ENCODE results near the gene ZNF219.

Gene ZNF219

GRCh38 chr14:21098892-21099595, 589 bp upstream of the ZNF219 start:
- Histone ChIP-seq H4K8ac (ENCODE audit: low read length) (peak overlapping the region; percentile 72), H3K4ac (ENCODE audit: low read depth in 1 of 2, low read length in 2 of 2) (peak overlapping the region in 1 of 2 experiments; percentile 14), H2AFZ (ENCODE audit: low read depth, low read length) (peak overlapping the region; percentile 42), H3K9me3 (ENCODE audit: control insufficient read depth, low read length) (no peaks in the 10 kb centered on the region), H3K9ac (ENCODE audit: low read length) (peak overlapping the region; percentile 92), H2BK15ac (ENCODE audit: low read depth, poor library complexity, severe bottlenecking) (no peak overlapping the region), H3K27me3 (ENCODE audit: control insufficient read depth in 1 of 2, insufficient read depth in 1 of 2, low read length in 2 of 2) (no peaks in the 10 kb centered on the region), H2BK120ac (ENCODE audit: low read depth, low read length) (no peak overlapping the region), H4K91ac (ENCODE audit: low read length) (no peak overlapping the region), H3K27ac (ENCODE audit: low read length, poor library complexity, severe bottlenecking) (peak overlapping the region; percentile 86), H3K14ac (ENCODE audit: low read length in 2 of 2) (no peak overlapping the region), H3K4me2 (ENCODE audit: low read length, poor library complexity, severe bottlenecking) (peak overlapping the region; percentile 78), H2BK12ac (ENCODE audit: low read length in 2 of 2) (peak overlapping the region in 1 of 2 experiments; percentile 47), H3K23ac (ENCODE audit: low read length in 2 of 2) (no peak overlapping the region), H2BK5ac (ENCODE audit: low read depth, low read length, poor library complexity, severe bottlenecking) (no peak overlapping the region), H2AK5ac (ENCODE audit: low read length, severe bottlenecking) (no peak overlapping the region), H3K18ac (ENCODE audit: low read depth in 1 of 2, low read length in 2 of 2) (no peak overlapping the region), H3K36me3 (ENCODE audit: control insufficient read depth in 1 of 2, insufficient read depth in 2 of 2, low read depth in 1 of 2, low read length in 2 of 2) (no peaks in the 10 kb centered on the region), H3K4me3 (ENCODE audit: insufficient read depth in 1 of 2, low read depth in 1 of 2, low read length in 2 of 2) (peak overlapping the region; percentile 62 to 84), H3K79me1 (replicated peaks; ENCODE audit: low read length, poor library complexity, severe bottlenecking) (peaks cover 12% of the 10 kb centered on the region), H3K4me1 (ENCODE audit: control insufficient read depth, insufficient read depth, low read depth, low read length) (peaks cover 24% of the 10 kb centered on the region)
- WGBS = 45% methylated on average over 9 of the region's 16 CpGs
- no peak for DNase-seq

GRCh38 chr14:21097636-21098075, 799 bp downstream of the ZNF219 start:
- peaks cover 29% of the 10 kb centered on the region for H3K4me1 ChIP-seq (ENCODE audit: control insufficient read depth, insufficient read depth, low read depth, low read length)
- H4K91ac ChIP-seq (ENCODE audit: low read length) = no peak overlapping the region
- DNase-seq = no peak
- no peaks in the 10 kb centered on the region for H3K27me3 ChIP-seq (ENCODE audit: control insufficient read depth in 1 of 2, insufficient read depth in 1 of 2, low read length in 2 of 2)
- peak overlapping the region; percentile 9 for H2AK5ac ChIP-seq (ENCODE audit: low read length, severe bottlenecking)
- H3K18ac ChIP-seq (ENCODE audit: low read depth in 1 of 2, low read length in 2 of 2) = no peak overlapping the region
- no peak overlapping the region for H3K23ac ChIP-seq (ENCODE audit: low read length in 2 of 2)
- H2BK5ac ChIP-seq (ENCODE audit: low read depth, low read length, poor library complexity, severe bottlenecking) = no peak overlapping the region
- 9% methylated on average over 10 of the region's 19 CpGs for WGBS
- H3K14ac ChIP-seq (ENCODE audit: low read length in 2 of 2) = no peak overlapping the region
- H3K79me1 ChIP-seq (replicated peaks; ENCODE audit: low read length, poor library complexity, severe bottlenecking) = peaks cover 15% of the 10 kb centered on the region
- H3K9me3 ChIP-seq (ENCODE audit: control insufficient read depth, low read length) = no peaks in the 10 kb centered on the region
- H2BK120ac ChIP-seq (ENCODE audit: low read depth, low read length) = peak overlapping the region; percentile 49
- no peak overlapping the region for H2BK15ac ChIP-seq (ENCODE audit: low read depth, poor library complexity, severe bottlenecking)
- peak overlapping the region; percentile 58 to 70 for H3K4me3 ChIP-seq (ENCODE audit: insufficient read depth in 1 of 2, low read depth in 1 of 2, low read length in 2 of 2)
- H2AFZ ChIP-seq (ENCODE audit: low read depth, low read length) = no peak overlapping the region
- no peak overlapping the region for H2BK12ac ChIP-seq (ENCODE audit: low read length in 2 of 2)
- peak overlapping the region; percentile 88 for H3K27ac ChIP-seq (ENCODE audit: low read length, poor library complexity, severe bottlenecking)
- H4K8ac ChIP-seq (ENCODE audit: low read length) = no peak overlapping the region
- H3K4me2 ChIP-seq (ENCODE audit: low read length, poor library complexity, severe bottlenecking) = peak overlapping the region; percentile 70
- peaks cover 6 to 7% of the 10 kb centered on the region in 2 experiments for H3K36me3 ChIP-seq (ENCODE audit: control insufficient read depth in 1 of 2, insufficient read depth in 2 of 2, low read depth in 1 of 2, low read length in 2 of 2)
- H3K9ac ChIP-seq (ENCODE audit: low read length) = peak overlapping the region; percentile 47
- H3K4ac ChIP-seq (ENCODE audit: low read depth in 1 of 2, low read length in 2 of 2) = no peak overlapping the region

- DNase-seq = no peak
- H3K79me1 ChIP-seq (replicated peaks; ENCODE audit: low read length, poor library complexity, severe bottlenecking) = peaks cover 12% of the 10 kb centered on the region
- WGBS = 56% methylated on average over 10 of the region's 10 CpGs
Observed at GRCh38 chr14:21096978-21097635, 1.3 kb downstream of the ZNF219 start.

GRCh38 chr14:21096438-21096837, 2.0 kb downstream of the ZNF219 start:
- Histone ChIP-seq H2BK15ac (ENCODE audit: low read depth, poor library complexity, severe bottlenecking) (no peak overlapping the region), H3K9me3 (ENCODE audit: control insufficient read depth, low read length) (no peaks in the 10 kb centered on the region), H4K8ac (ENCODE audit: low read length) (no peak overlapping the region), H3K27ac (ENCODE audit: low read length, poor library complexity, severe bottlenecking) (peak overlapping the region; percentile 88), H3K4ac (ENCODE audit: low read depth in 1 of 2, low read length in 2 of 2) (no peak overlapping the region), H3K18ac (ENCODE audit: low read depth in 1 of 2, low read length in 2 of 2) (no peak overlapping the region), H3K79me1 (replicated peaks; ENCODE audit: low read length, poor library complexity, severe bottlenecking) (peaks cover 9% of the 10 kb centered on the region), H4K91ac (ENCODE audit: low read length) (no peak overlapping the region), H3K4me2 (ENCODE audit: low read length, poor library complexity, severe bottlenecking) (peak overlapping the region; percentile 36), H2BK120ac (ENCODE audit: low read depth, low read length) (no peak overlapping the region), H3K23ac (ENCODE audit: low read length in 2 of 2) (no peak overlapping the region), H2AK5ac (ENCODE audit: low read length, severe bottlenecking) (peak overlapping the region; percentile 21), H3K4me1 (ENCODE audit: control insufficient read depth, insufficient read depth, low read depth, low read length) (peaks cover 28% of the 10 kb centered on the region), H2AFZ (ENCODE audit: low read depth, low read length) (no peak overlapping the region), H3K9ac (ENCODE audit: low read length) (peak overlapping the region; percentile 32), H2BK12ac (ENCODE audit: low read length in 2 of 2) (no peak overlapping the region), H3K36me3 (ENCODE audit: control insufficient read depth in 1 of 2, insufficient read depth in 2 of 2, low read depth in 1 of 2, low read length in 2 of 2) (peaks cover 9 to 19% of the 10 kb centered on the region in 2 experiments), H3K4me3 (ENCODE audit: insufficient read depth in 1 of 2, low read depth in 1 of 2, low read length in 2 of 2) (peak overlapping the region in 1 of 2 experiments; percentile 33), H3K14ac (ENCODE audit: low read length in 2 of 2) (no peak overlapping the region), H3K27me3 (ENCODE audit: control insufficient read depth in 1 of 2, insufficient read depth in 1 of 2, low read length in 2 of 2) (no peaks in the 10 kb centered on the region), H2BK5ac (ENCODE audit: low read depth, low read length, poor library complexity, severe bottlenecking) (no peak overlapping the region)
- DNase-seq = no peak
- WGBS = 80% methylated on average over 2 of the region's 3 CpGs

More at GRCh38 chr14:21096978-21097635, 1.3 kb downstream of the ZNF219 start:
- Histone ChIP-seq H2AFZ (ENCODE audit: low read depth, low read length) (no peak overlapping the region), H3K27me3 (ENCODE audit: control insufficient read depth in 1 of 2, insufficient read depth in 1 of 2, low read length in 2 of 2) (no peaks in the 10 kb centered on the region), H4K91ac (ENCODE audit: low read length) (no peak overlapping the region), H2BK12ac (ENCODE audit: low read length in 2 of 2) (no peak overlapping the region), H2BK5ac (ENCODE audit: low read depth, low read length, poor library complexity, severe bottlenecking) (no peak overlapping the region), H3K27ac (ENCODE audit: low read length, poor library complexity, severe bottlenecking) (peak overlapping the region; percentile 88), H3K18ac (ENCODE audit: low read depth in 1 of 2, low read length in 2 of 2) (no peak overlapping the region), H3K36me3 (ENCODE audit: control insufficient read depth in 1 of 2, insufficient read depth in 2 of 2, low read depth in 1 of 2, low read length in 2 of 2) (peaks cover 6 to 13% of the 10 kb centered on the region in 2 experiments), H2BK120ac (ENCODE audit: low read depth, low read length) (no peak overlapping the region), H2BK15ac (ENCODE audit: low read depth, poor library complexity, severe bottlenecking) (no peak overlapping the region), H3K4ac (ENCODE audit: low read depth in 1 of 2, low read length in 2 of 2) (no peak overlapping the region), H2AK5ac (ENCODE audit: low read length, severe bottlenecking) (peak overlapping the region; percentile 63), H3K9ac (ENCODE audit: low read length) (peak overlapping the region; percentile 47), H3K9me3 (ENCODE audit: control insufficient read depth, low read length) (no peaks in the 10 kb centered on the region), H3K4me2 (ENCODE audit: low read length, poor library complexity, severe bottlenecking) (peak overlapping the region; percentile 70), H3K23ac (ENCODE audit: low read length in 2 of 2) (no peak overlapping the region), H3K4me1 (ENCODE audit: control insufficient read depth, insufficient read depth, low read depth, low read length) (peaks cover 28% of the 10 kb centered on the region), H4K8ac (ENCODE audit: low read length) (no peak overlapping the region), H3K4me3 (ENCODE audit: insufficient read depth in 1 of 2, low read depth in 1 of 2, low read length in 2 of 2) (peak overlapping the region; percentile 58 to 70), H3K14ac (ENCODE audit: low read length in 2 of 2) (no peak overlapping the region)
